Testis (tissue), 3 donors: Measurements from ENCODE around the gene MAJIN. TPM values are rescaled to one million over a fixed set of nuclear protein-coding genes. Genes with fewer than 3 reads are reported as not detected.

Experiments
- DNase-seq: peaks from one replicate; pipeline ENCODE4 v3.0.0-alpha.2; 2019
- H3K27ac ChIP-seq, 2 donors: fragments of 200-600 bp; sonication (generic); one replicate each; pipeline ENCODE4 v1.5.1; 2019
- H3K27me3 ChIP-seq: fragments of 200-600 bp; sonication (generic); one replicate; pipeline ENCODE4 v1.5.1; 2019
- H3K36me3 ChIP-seq: fragments of 200-600 bp; sonication (generic); one replicate; pipeline ENCODE4 v1.5.1; 2017; ENCODE audit warnings: low read depth; ENCODE audit errors: missing control alignments
- H3K4me1 ChIP-seq: fragments of 200-600 bp; sonication (generic); one replicate; pipeline ENCODE4 v1.5.1; 2019
- H3K4me3 ChIP-seq, 2 donors: fragments of 200-600 bp; sonication (generic); one replicate each; pipeline ENCODE4 v1.5.1; 2017 to 2019
- H3K9me3 ChIP-seq: fragments of 200-600 bp; sonication (generic); one replicate; pipeline ENCODE4 v1.5.1; 2017
- POLR2A ChIP-seq: fragments of 450-650 bp; IDR thresholded peaks from one replicate; pipeline ENCODE4 v1.6.1; 2017; ENCODE audit warnings: antibody characterized with exemption, mild to moderate bottlenecking, moderate library complexity
- WGBS, 2 donors: methylation state at CpG; one replicate each; pipeline ENCODE4 v1.1.5; 2018; 5-methylcytosine and 5-hydroxymethylcytosine counted together
- intact Hi-C: fragments of 100-400 bp; cut with DNase I; formaldehyde crosslinking; loops from one replicate; pipeline ENCODE4 v1.15.1; 2023; ENCODE audit warnings: low total_unique reads
- microRNA counts, 2 donors: library from miRNA; unstranded; fragments of <30 nt; microRNA quantifications; one replicate each; lab custom pipeline; 2016
- microRNA-seq, 2 donors: library from miRNA; unstranded; fragments of <30 nt; microRNA quantifications; one replicate each; pipeline ENCODE4, GENCODE V29; 2016; ENCODE audit warnings: borderline number of aligned reads in 2 of 2, borderline replicate concordance in 1 of 2
- polyA plus RNA-seq: library from polyadenylated mRNA; stranded (reverse); fragments of 350-450 nt; fragmentation: Illumina TruSeq; extraction: RNeasy Lipid Tissue Mini Kit (QIAGEN cat#74804); gene quantifications from one replicate; pipeline ENCODE4 v1.2.3, GENCODE V29; 2014; ENCODE audit warnings: low read depth, low replicate concordance; ENCODE audit not compliant: insufficient read depth
- small RNA-seq, 2 donors: library from RNA; depleted of rRNA; stranded (forward); fragments of <200 nt; gene quantifications; one replicate each; pipeline ENCODE3, GENCODE V24; 2016
- total RNA-seq, 2 donors: library from RNA; depleted of rRNA; stranded (reverse); fragments of >200 nt; gene quantifications; one replicate each; pipeline ENCODE4 v1.2.3, GENCODE V29; 2016
- TF ChIP-seq, protein P1 (sequence below), 3 experiments: fragments of 450-650 bp in 2 of 3; fragments of 200-600 bp in 1 of 3; sonication (generic) in 1 of 3; IDR thresholded peaks; one replicate each; pipeline ENCODE4 v1.5.1; 2016 to 2019; ENCODE audit warnings: antibody characterized with exemption in 3 of 3, mild to moderate bottlenecking in 2 of 3, moderate library complexity in 1 of 3

MAJIN gene
- total and polyA plus RNA-seq, 3 donors from 2014 or later = 14.4 to 36.4 (median 34.8) TPM

DNA sequence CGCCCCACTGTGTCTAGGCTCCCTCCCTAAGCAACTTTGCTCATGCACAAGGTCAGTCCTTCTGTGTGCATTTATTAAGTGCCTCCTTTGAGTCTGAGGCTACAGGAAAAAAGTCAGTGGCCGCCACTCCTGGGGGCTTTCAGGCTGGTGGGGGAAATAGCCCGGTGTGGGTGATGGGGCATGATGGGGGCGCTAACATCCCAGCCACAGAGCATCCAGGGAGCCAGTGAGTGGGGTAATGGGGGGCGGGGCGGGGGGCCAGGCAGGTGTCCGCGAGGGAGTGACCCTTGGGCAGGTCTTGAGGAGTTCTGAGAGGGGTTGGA, 83.5 kb downstream of the MAJIN start:
- intact Hi-C loops = no loop called here
- no peak overlapping the region for H3K27ac ChIP-seq
- no peak for TF ChIP-seq POLR2A
- TF ChIP-seq, protein P1, sequence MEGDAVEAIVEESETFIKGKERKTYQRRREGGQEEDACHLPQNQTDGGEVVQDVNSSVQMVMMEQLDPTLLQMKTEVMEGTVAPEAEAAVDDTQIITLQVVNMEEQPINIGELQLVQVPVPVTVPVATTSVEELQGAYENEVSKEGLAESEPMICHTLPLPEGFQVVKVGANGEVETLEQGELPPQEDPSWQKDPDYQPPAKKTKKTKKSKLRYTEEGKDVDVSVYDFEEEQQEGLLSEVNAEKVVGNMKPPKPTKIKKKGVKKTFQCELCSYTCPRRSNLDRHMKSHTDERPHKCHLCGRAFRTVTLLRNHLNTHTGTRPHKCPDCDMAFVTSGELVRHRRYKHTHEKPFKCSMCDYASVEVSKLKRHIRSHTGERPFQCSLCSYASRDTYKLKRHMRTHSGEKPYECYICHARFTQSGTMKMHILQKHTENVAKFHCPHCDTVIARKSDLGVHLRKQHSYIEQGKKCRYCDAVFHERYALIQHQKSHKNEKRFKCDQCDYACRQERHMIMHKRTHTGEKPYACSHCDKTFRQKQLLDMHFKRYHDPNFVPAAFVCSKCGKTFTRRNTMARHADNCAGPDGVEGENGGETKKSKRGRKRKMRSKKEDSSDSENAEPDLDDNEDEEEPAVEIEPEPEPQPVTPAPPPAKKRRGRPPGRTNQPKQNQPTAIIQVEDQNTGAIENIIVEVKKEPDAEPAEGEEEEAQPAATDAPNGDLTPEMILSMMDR (IDR thresholded peaks at IDR 0.05) = no peak
- peaks cover 8% of the 10 kb centered on the region for H3K4me1 ChIP-seq
- no peaks in the 10 kb centered on the region for H3K27me3 ChIP-seq
- no peak for DNase-seq
- WGBS, 2 donors = 50 to 55% methylated on average over 8 of the region's 8 CpGs
- peak overlapping the region in 1 of 2 donors; percentile 40 for H3K4me3 ChIP-seq
- no peaks in the 10 kb centered on the region for H3K9me3 ChIP-seq
- H3K36me3 ChIP-seq = no peaks in the 10 kb centered on the region

MicroRNAs within 50 kb of the gene (microRNA counts, 767-probe panel; counts per million panel counts)
- microRNA hsa-miR-192-5p (lab: Ali Mortazavi, UCI) = 3,559 to 4,095 counts per million in 2 donors

Small RNA genes within 50 kb of the gene (microRNA-seq; reads per million reads assigned to microRNA genes)
- 0 reads per million in 2 donors for gene MIR6749
- gene MIR6750 = 0 to 0.69 reads per million in 2 donors
- 0 to 1.4 reads per million in 2 donors for gene MIR6879

Small RNA genes within 50 kb of the gene (small RNA-seq; reads per million reads assigned to genes)
- gene MIR6749 = 0 reads per million in 2 donors
- 0 to 0.09 reads per million in 2 donors for gene MIR6750
- gene MIR6879 = 0 reads per million in 2 donors

Other genes starting within 250 kb of the MAJIN start
- 10 to 100 TPM; 32.6 to 40.1 TPM for gene NRXN2, start 248.9 kb downstream of the MAJIN start, total RNA-seq
- 46.8 TPM for gene NRXN2, start 248.9 kb downstream of the MAJIN start, polyA plus RNA-seq
- gene RASGRP2, start 228.0 kb downstream of the MAJIN start, total RNA-seq = 10 to 100 TPM; 24.0 to 26.3 TPM
- gene RASGRP2, start 228.0 kb downstream of the MAJIN start, polyA plus RNA-seq = 14.4 TPM
- gene PYGM, start 212.1 kb downstream of the MAJIN start, total RNA-seq = 10 to 100 TPM; 12.1 to 14.4 TPM
- gene PYGM, start 212.1 kb downstream of the MAJIN start, polyA plus RNA-seq = 14.2 TPM
- 100 to 1,000 TPM; 431 to 499 TPM for gene SF1, start 193.6 kb downstream of the MAJIN start, total RNA-seq
- gene SF1, start 193.6 kb downstream of the MAJIN start, polyA plus RNA-seq = 455 TPM
- gene MAP4K2, start 168.9 kb downstream of the MAJIN start, total RNA-seq = 10 to 100 TPM; 27.7 to 29.8 TPM
- 14.9 TPM for gene MAP4K2, start 168.9 kb downstream of the MAJIN start, polyA plus RNA-seq
- 10 to 100 TPM; 36.7 to 40.8 TPM for gene MEN1, start 161.6 kb downstream of the MAJIN start, total RNA-seq
- 29.7 TPM for gene MEN1, start 161.6 kb downstream of the MAJIN start, polyA plus RNA-seq
- gene CDC42BPG, start 127.5 kb downstream of the MAJIN start, total RNA-seq = 1 to 10 TPM; 7.6 to 9.2 TPM
- gene CDC42BPG, start 127.5 kb downstream of the MAJIN start, polyA plus RNA-seq = 5.3 TPM
- 100 to 1,000 TPM; 230 to 455 TPM for gene EHD1, start 93.5 kb downstream of the MAJIN start, total RNA-seq
- 328 TPM for gene EHD1, start 93.5 kb downstream of the MAJIN start, polyA plus RNA-seq
- gene ATG2A, start 54.9 kb downstream of the MAJIN start, total RNA-seq = 10 to 100 TPM; 51.1 to 56.1 TPM
- gene ATG2A, start 54.9 kb downstream of the MAJIN start, polyA plus RNA-seq = 22.2 TPM
- 10 to 100 TPM; 19.4 to 26.2 TPM for gene PPP2R5B, start 47.4 kb downstream of the MAJIN start, total RNA-seq
- gene PPP2R5B, start 47.4 kb downstream of the MAJIN start, polyA plus RNA-seq = 9.9 TPM
- 1 to 10 TPM; 7.0 to 9.4 TPM for gene GPHA2, start 36.2 kb downstream of the MAJIN start, total RNA-seq
- gene GPHA2, start 36.2 kb downstream of the MAJIN start, polyA plus RNA-seq = 6.9 TPM
- gene BATF2, start 24.9 kb upstream of the MAJIN start, total RNA-seq = 1 to 10 TPM in 1 of 2 donors, under 1 TPM in 1; 0.94 to 1.5 TPM
- 2.7 TPM for gene BATF2, start 24.9 kb upstream of the MAJIN start, polyA plus RNA-seq
- gene ARL2, start 42.1 kb upstream of the MAJIN start, total RNA-seq = 100 to 1,000 TPM; 127 to 154 TPM
- gene ARL2, start 42.1 kb upstream of the MAJIN start, polyA plus RNA-seq = 235 TPM
- gene SNX15, start 55.3 kb upstream of the MAJIN start, total RNA-seq = 10 to 100 TPM; 17.0 to 22.5 TPM
- gene SNX15, start 55.3 kb upstream of the MAJIN start, polyA plus RNA-seq = 15.6 TPM
- gene SAC3D1, start 69.1 kb upstream of the MAJIN start, total RNA-seq = 10 to 100 TPM; 40.5 to 41.0 TPM
- 63.5 TPM for gene SAC3D1, start 69.1 kb upstream of the MAJIN start, polyA plus RNA-seq
- gene NAALADL1, start 86.4 kb upstream of the MAJIN start, total RNA-seq = 10 to 100 TPM; 16.5 to 18.1 TPM
- 16.0 TPM for gene NAALADL1, start 86.4 kb upstream of the MAJIN start, polyA plus RNA-seq
- gene CDCA5, start 111.9 kb upstream of the MAJIN start, total RNA-seq = 10 to 100 TPM; 28.5 to 50.9 TPM
- 93.3 TPM for gene CDCA5, start 111.9 kb upstream of the MAJIN start, polyA plus RNA-seq
- 10 to 100 TPM; 52.7 to 57.2 TPM for gene ZFPL1, start 112.1 kb upstream of the MAJIN start, total RNA-seq
- 70.6 TPM for gene ZFPL1, start 112.1 kb upstream of the MAJIN start, polyA plus RNA-seq
- 100 to 1,000 TPM; 173 to 252 TPM for gene VPS51, start 124.1 kb upstream of the MAJIN start, total RNA-seq
- 91.1 TPM for gene VPS51, start 124.1 kb upstream of the MAJIN start, polyA plus RNA-seq
- gene TM7SF2, start 139.8 kb upstream of the MAJIN start, total RNA-seq = 10 to 100 TPM; 42.0 to 49.6 TPM
- 36.4 TPM for gene TM7SF2, start 139.8 kb upstream of the MAJIN start, polyA plus RNA-seq
- 100 to 1,000 TPM in 1 of 2 donors, 10 to 100 TPM in 1; 64.2 to 119 TPM for gene ZNHIT2, start 145.6 kb upstream of the MAJIN start, total RNA-seq
- 47.3 TPM for gene ZNHIT2, start 145.6 kb upstream of the MAJIN start, polyA plus RNA-seq
- gene FAU, start 150.0 kb upstream of the MAJIN start, total RNA-seq = 100 to 1,000 TPM; 441 to 583 TPM
- gene FAU, start 150.0 kb upstream of the MAJIN start, polyA plus RNA-seq = 761 TPM
- 10 to 100 TPM; 82.8 to 87.7 TPM for gene MRPL49, start 150.2 kb upstream of the MAJIN start, total RNA-seq
- 53.9 TPM for gene MRPL49, start 150.2 kb upstream of the MAJIN start, polyA plus RNA-seq
- 10 to 100 TPM; 67.4 to 87.2 TPM for gene SYVN1, start 162.4 kb upstream of the MAJIN start, total RNA-seq
- gene SYVN1, start 162.4 kb upstream of the MAJIN start, polyA plus RNA-seq = 62.0 TPM
- gene SPDYC, start 198.1 kb upstream of the MAJIN start, total RNA-seq = 1 to 10 TPM; 1.2 TPM
- 0.80 TPM for gene SPDYC, start 198.1 kb upstream of the MAJIN start, polyA plus RNA-seq
- gene CAPN1, start 209.8 kb upstream of the MAJIN start, total RNA-seq = 10 to 100 TPM; 36.2 to 85.3 TPM
- 27.3 TPM for gene CAPN1, start 209.8 kb upstream of the MAJIN start, polyA plus RNA-seq